Endothelial cell of umbilical vein (primary cell): Measurements from ENCODE around the gene RAMP3.

Experiments used
- CTCF ChIP-seq, 2 donors: IDR thresholded peaks; 1 replicate in 1 of 2; 2 replicates in 1 of 2; pipeline ENCODE4 v1.5.1; 2011; ENCODE audit warnings: low read length in 2 of 2, mild to moderate bottlenecking in 2 of 2, moderate library complexity in 2 of 2, control low read depth in 1 of 2, inconsistent platforms in 1 of 2, low read depth in 1 of 2; ENCODE audit not compliant: insufficient read depth in 1 of 2; ENCODE audit errors: extremely low read depth in 1 of 2
- EZH2 ChIP-seq: IDR thresholded peaks from 2 replicates; pipeline ENCODE4 v1.6.1; 2012; ENCODE audit warnings: borderline replicate concordance, low read depth, mild to moderate bottlenecking, moderate library complexity, low read length, inconsistent platforms; ENCODE audit not compliant: severe bottlenecking
- POLR2A ChIP-seq: IDR thresholded peaks from 2 replicates; pipeline ENCODE4 v1.6.1; 2012; ENCODE audit warnings: low read depth, mild to moderate bottlenecking, control low read depth, low read length

DNA sequence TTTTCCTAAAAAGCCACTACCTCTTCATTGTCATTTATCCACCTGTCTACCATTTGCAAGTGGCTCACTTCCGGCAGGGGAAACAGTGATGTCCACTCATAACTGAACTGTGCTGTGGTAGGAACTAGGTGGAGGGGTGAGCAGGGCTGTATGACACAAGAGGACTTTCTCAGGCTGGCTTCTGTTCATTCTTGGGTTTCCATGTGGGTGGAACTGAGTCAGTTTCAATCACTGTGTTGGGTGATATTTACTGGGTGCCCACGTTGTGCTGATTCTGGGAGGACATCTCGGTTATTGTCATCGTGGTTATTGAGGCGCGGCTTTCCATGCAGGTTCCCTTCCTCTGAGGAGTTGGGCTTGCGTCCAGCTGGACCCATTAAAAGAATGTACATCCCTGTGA lies 38.8 kb downstream of the RAMP3 start:
- TF ChIP-seq POLR2A (no peak), CTCF (IDR thresholded peaks at IDR 0.05; ENCODE audit: extremely low read depth in 1 of 2, insufficient read depth in 1 of 2, low read depth in 1 of 2, low read length in 2 of 2) (no peak), EZH2 (no peak)
